GM19395 (cell line): ENCODE data around the gene RND3.

Experiments
- ATAC-seq: cut with Tn5 transposase; IDR thresholded peaks from one replicate; pipeline ENCODE4 v1.9.1; 2021; ENCODE audit warnings: mild to moderate bottlenecking, moderate library complexity; ENCODE audit not compliant: unreplicated experiment

Gene RND3

GRCh38 chr2:150476809-150477302 is 10.6 kb downstream of the RND3 start:
- no peak for ATAC-seq

GRCh38 chr2:150476286-150476685 is 11.2 kb downstream of the RND3 start:
- ATAC-seq, result no peak

- ATAC-seq, result no peak
Observed at GRCh38 chr2:150475479-150476250, 11.8 kb downstream of the RND3 start.

- ATAC-seq, result no peak
Observed at GRCh38 chr2:150474326-150475074, 13.0 kb downstream of the RND3 start.

GRCh38 chr2:150473767-150474166 is 13.7 kb downstream of the RND3 start:
- no peak for ATAC-seq

- ATAC-seq, result no peak
Observed at GRCh38 chr2:150472511-150472899, 15.0 kb downstream of the RND3 start.

GRCh38 chr2:150471813-150472510 is 15.5 kb downstream of the RND3 start:
- no peak for ATAC-seq

GRCh38 chr2:150470435-150470834 is 17.0 kb downstream of the RND3 start:
- no peak for ATAC-seq

GRCh38 chr2:150469706-150470274 is 17.7 kb downstream of the RND3 start:
- no peak for ATAC-seq

- no peak for ATAC-seq
Observed at GRCh38 chr2:150468350-150468960, 19.0 kb downstream of the RND3 start.

GRCh38 chr2:150467621-150467963 is 19.9 kb downstream of the RND3 start:
- no peak for ATAC-seq

- ATAC-seq, result no peak
Observed at GRCh38 chr2:150466741-150467620, 20.5 kb downstream of the RND3 start.

GRCh38 chr2:150465703-150466569 is 21.5 kb downstream of the RND3 start:
- no peak for ATAC-seq

- ATAC-seq, result no peak
Observed at GRCh38 chr2:150464986-150465385, 22.5 kb downstream of the RND3 start.

- no peak for ATAC-seq
Observed at GRCh38 chr2:150464270-150464669, 23.2 kb downstream of the RND3 start.

- ATAC-seq, result no peak
Observed at GRCh38 chr2:150462770-150463169, 24.7 kb downstream of the RND3 start.

GRCh38 chr2:150459281-150459680 is 28.2 kb downstream of the RND3 start:
- ATAC-seq, result no peak

- ATAC-seq, result no peak
Observed at GRCh38 chr2:150450765-150451164, 36.7 kb downstream of the RND3 start.

GRCh38 chr2:150449856-150450255 is 37.6 kb downstream of the RND3 start:
- ATAC-seq, result no peak
